ENCODE measurements around the gene ASGR1.
"Not testable (repeated sequence)": the region's sequence is repeated elsewhere in the genome, so short reads cannot be mapped to it uniquely, and the experiment has no call there.

ASGR1 gene

DNA sequence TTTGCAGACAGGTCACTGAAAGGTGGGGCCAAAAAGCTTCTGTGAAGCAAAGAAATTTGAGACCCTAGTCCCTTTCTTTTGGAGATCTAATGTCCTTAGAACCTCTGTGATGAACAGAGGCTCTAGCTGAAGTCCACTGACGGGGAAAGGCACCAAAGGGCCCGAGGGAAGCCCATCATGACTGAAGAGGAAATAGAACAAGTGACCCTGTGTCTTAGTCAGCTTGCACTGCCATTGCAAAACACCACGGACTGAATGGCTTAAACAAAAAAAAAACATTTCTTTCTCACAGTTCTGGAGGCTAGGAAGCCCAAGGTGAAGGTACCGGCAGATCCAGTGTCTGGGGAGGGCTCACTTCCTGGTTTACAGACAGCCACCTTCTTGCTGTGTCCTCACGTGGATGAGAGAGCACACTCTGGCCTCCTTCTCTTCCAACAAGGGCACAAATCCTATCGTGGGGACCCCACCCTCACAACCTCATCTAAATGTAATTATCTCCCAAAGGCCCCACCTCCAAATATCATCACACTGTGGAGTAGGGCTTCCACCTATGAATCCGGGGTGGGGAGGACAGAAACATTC lies 40.3 kb downstream of the ASGR1 start:
- TF ChIP-seq POLR2A (IDR thresholded peaks at IDR 0.05; ENCODE audit: low read depth, low read length), result no peak
- FAIRE-seq, result no peak
- DNase-seq (ENCODE audit: insufficient read length, low spot score), result no peak

- FAIRE-seq, result no peak
- TF ChIP-seq POLR2A (IDR thresholded peaks at IDR 0.05; ENCODE audit: low read depth, low read length), result no peak
- DNase-seq (ENCODE audit: insufficient read length, low spot score), result no peak
These were observed 41.8 kb downstream of the ASGR1 start for GRCh38 chr17:7137171-7137943.

DNA sequence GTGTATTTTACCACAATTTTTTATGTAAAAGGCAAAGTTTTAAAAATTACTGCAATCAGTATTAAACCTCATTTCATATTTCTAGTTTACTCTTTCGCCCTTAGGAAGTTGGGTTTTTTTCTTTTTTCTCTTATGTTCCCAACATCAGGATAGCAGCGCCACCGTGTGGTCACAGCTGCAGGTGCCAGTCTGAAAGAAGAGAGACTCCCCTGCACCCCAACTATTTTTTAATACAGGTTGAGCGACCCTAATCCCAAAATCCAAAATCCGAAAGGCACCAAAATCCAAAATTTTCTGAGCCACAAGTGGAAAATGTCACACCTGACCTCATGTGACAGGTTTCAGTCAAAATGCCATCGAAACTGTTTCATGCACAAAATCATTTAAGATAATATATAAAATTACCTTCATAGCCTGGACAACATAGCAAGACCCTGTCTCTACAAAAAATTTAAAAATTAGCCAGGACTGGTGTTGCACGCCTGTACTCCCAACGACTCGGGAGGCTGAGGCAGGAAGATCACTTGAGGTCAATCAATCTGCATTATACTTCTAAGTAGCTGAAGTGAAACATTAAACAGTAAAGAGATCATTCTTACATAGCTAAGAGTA lies 42.8 kb downstream of the ASGR1 start:
- no peak for TF ChIP-seq POLR2A (IDR thresholded peaks at IDR 0.05; ENCODE audit: low read depth, low read length)
- DNase-seq (ENCODE audit: insufficient read length, low spot score), result no peak
- no peak for FAIRE-seq

DNA sequence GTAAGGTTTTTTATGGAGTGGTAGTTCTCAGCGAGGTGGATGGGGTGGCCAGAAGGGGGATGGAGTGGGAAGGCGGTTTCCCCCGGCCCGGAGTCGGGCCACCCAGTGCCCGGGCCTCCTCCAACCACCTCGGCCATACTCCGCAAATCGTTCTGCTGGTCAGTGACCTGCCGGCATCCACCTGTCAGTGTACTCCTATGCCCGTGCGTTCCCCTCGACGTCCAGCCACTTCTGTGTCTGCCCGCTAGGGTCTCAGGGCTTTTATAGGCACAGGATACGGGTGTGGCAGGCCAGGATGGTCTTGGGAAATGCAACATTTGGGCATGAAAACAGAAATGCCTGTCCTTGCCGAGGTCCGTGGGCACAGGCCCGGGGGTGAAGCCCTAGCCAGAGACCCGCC lies 45.3 kb downstream of the ASGR1 start:
- no peak for DNase-seq (ENCODE audit: insufficient read length, low spot score)

DNA sequence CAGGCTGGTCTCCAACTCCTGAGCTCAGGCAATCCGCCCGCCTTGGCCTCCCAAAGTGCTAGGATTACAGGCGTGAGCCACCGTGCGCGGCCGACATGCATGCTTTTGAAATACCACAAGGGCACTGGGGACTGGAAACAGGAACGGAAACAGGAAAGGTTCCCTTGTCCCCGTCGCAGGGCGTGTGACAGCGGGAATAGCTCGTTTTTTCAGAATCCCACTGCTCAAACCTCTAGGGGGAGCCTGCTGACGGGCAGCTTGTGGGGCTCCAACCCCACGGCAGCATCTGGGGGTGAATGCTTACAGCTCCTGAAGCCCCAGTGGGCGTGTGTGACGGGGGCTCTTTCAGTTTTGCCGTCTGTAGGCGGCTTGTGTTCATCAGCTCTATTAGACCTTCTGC lies 45.7 kb downstream of the ASGR1 start:
- FAIRE-seq (no peak), DNase-seq (ENCODE audit: insufficient read length, low spot score) (no peak)
- TF ChIP-seq POLR2A (IDR thresholded peaks at IDR 0.05; ENCODE audit: low read depth, low read length), result no peak

More for the DNA sequence above, 45.3 kb downstream of the ASGR1 start:
- no peak for TF ChIP-seq POLR2A (IDR thresholded peaks at IDR 0.05; ENCODE audit: low read depth, low read length)
- FAIRE-seq, result no peak

- no peak for DNase-seq (ENCODE audit: insufficient read length, low spot score)
- no peak for FAIRE-seq
- no peak for TF ChIP-seq POLR2A (IDR thresholded peaks at IDR 0.05; ENCODE audit: low read depth, low read length)
These were observed 46.6 kb downstream of the ASGR1 start for GRCh38 chr17:7132511-7133094.

- TF ChIP-seq POLR2A (IDR thresholded peaks at IDR 0.05; ENCODE audit: low read depth, low read length), result no peak
- FAIRE-seq, result no peak
- no peak for DNase-seq (ENCODE audit: insufficient read length, low spot score)
These were observed 47.8 kb downstream of the ASGR1 start for GRCh38 chr17:7131423-7131791.

- DNase-seq (ENCODE audit: insufficient read length, low spot score) (no peak), FAIRE-seq (no peak)
- TF ChIP-seq POLR2A (IDR thresholded peaks at IDR 0.05; ENCODE audit: low read depth, low read length), result no peak
These were observed 48.3 kb downstream of the ASGR1 start for GRCh38 chr17:7130621-7131422.

- FAIRE-seq, result no peak
- TF ChIP-seq POLR2A (IDR thresholded peaks at IDR 0.05; ENCODE audit: low read depth, low read length), result no peak
- DNase-seq (ENCODE audit: insufficient read length, low spot score), result no peak
These were observed 49.9 kb downstream of the ASGR1 start for GRCh38 chr17:7129311-7129710.

DNA sequence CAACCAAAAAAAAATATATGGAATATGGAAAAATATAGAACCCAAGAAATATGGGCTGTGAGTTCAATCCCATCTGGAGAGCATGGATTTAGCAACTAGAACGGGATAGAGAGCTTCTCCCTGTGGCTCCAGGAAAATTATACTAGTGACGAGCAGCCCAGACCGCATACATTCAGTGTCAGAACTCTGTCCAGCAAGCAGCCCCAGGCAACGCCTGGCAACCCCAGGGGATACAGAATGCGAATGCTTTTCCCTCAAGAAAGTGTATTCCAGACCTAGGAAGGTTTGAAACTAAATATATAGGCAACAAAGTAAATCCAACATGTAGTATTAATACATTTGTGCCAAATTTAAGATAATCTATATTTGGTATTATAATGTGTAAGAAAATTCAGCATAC lies 51.0 kb downstream of the ASGR1 start:
- FAIRE-seq, result no peak

DNA sequence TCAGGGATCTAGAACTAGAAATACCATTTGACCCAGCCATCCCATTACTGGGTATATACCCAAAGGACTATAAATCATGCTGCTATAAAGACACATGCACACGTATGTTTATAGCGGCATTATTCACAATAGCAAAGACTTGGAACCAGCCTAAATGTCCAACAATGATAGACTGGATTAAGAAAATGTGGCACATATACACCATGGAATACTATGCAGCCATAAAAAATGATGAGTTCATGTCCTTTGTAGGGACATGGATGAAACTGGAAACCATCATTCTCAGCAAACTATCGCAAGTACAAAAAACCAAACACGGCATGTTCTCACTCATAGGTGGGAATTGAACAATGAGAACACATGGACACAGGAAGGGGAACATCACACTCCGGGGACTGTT lies 51.7 kb downstream of the ASGR1 start:
- not testable (repeated sequence) for DNase-seq (ENCODE audit: insufficient read length, low spot score); FAIRE-seq

More for the DNA sequence above, 51.0 kb downstream of the ASGR1 start:
- no peak for DNase-seq (ENCODE audit: insufficient read length, low spot score)
- no peak for TF ChIP-seq POLR2A (IDR thresholded peaks at IDR 0.05; ENCODE audit: low read depth, low read length)

DNA sequence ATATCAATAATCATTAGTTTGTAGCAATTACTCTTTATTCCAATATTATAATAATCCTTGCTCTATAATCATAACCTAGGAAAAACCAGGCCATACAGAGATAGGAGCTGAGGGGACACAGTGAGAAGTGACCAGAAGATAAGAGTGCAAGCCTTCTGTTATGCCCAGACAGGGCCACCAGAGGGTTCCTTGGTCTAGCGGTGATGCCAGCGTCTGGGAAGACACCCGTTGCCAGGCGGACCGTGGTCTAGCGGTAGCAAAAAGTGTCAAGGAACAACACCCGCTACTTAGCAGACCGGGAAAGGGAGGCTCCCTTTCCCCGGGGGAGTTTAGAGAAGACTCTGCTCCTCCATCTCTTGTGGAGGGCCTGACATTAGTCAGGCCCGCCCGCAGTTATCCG lies 52.8 kb downstream of the ASGR1 start:
- not testable (repeated sequence) for DNase-seq (ENCODE audit: insufficient read length, low spot score); FAIRE-seq

- no peak for FAIRE-seq
- TF ChIP-seq POLR2A (IDR thresholded peaks at IDR 0.05; ENCODE audit: low read depth, low read length), result no peak
- DNase-seq (ENCODE audit: insufficient read length, low spot score), result no peak
These were observed 54.2 kb downstream of the ASGR1 start for GRCh38 chr17:7124923-7125322.

DNA sequence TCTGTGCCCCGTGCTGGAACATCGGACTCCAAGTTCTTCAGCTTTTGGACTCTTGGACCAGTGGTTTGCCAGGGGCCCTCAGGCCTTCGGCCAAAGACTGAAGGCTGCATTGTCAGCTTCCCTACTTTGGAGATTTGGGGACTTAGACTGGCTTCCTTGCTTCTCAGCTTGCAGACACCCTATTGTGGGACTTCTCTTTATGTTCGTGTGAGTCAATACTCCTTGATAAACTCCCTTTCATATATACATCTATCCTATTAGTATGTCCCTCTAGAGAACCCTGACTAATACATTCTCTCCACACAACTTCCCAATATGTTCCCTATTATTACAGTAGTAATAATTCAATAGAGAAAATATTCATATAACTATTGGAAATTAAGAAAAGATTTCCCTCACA lies 55.3 kb downstream of the ASGR1 start:
- FAIRE-seq, result no peak
- no peak for TF ChIP-seq POLR2A (IDR thresholded peaks at IDR 0.05; ENCODE audit: low read depth, low read length)
- no peak for DNase-seq (ENCODE audit: insufficient read length, low spot score)
